IPS-NIHi7 (cell line): ENCODE measurements around the gene RGS9.
"Not testable (repeated sequence)": the region's sequence is repeated elsewhere in the genome, so short reads cannot be mapped to it uniquely, and the experiment has no call there.

Source experiments
- DNase-seq: peaks from one replicate; pipeline ENCODE4 v3.0.0; 2012; ENCODE audit warnings: mixed read lengths; ENCODE audit errors: extremely low spot score

Gene RGS9

GRCh38 chr17:65207448-65207847, 70.3 kb downstream of the RGS9 start:
- not testable (repeated sequence) for DNase-seq

DNA sequence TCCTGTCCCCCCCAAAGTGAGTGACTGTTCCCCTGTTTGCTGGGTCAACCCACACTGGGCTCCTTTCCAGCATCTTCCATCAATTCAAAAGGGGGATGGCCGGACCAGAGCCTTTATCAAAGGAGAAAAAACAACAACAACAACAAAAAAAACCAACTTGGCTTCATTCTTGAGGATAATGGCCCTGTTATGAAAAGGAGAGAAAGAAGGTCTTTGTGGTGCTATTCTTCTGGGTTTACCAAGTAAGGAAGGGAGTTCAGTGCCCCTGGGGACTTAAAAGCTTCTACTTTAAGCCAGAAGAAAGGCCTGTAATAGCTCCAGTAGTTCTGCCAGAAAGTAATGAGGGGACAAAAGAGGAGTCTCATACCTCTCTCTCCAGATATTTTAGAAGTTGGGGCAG, 71.5 kb downstream of the RGS9 start:
- no peak for DNase-seq

DNA sequence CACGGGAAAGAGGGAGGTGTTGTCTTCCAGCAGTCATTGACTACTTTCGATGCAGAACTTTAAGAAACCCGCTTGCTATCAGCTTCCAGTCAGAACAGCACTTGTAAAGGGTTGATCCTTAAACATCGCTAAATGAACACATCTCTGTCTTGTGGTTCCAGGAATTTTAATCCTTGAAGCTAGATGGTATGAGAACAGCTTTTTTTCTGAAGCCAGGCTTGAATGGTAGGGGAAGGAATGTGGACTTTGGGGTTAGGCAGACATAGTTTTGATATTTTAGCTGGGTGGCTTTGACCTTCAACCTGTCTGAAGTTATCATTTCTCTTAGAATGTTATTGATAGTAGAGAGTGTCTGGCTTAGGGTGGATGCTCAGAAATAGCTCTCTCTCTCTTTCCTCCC, 81.1 kb downstream of the RGS9 start:
- no peak for DNase-seq

GRCh38 chr17:65219124-65219523, 82.0 kb downstream of the RGS9 start:
- no peak for DNase-seq

DNA sequence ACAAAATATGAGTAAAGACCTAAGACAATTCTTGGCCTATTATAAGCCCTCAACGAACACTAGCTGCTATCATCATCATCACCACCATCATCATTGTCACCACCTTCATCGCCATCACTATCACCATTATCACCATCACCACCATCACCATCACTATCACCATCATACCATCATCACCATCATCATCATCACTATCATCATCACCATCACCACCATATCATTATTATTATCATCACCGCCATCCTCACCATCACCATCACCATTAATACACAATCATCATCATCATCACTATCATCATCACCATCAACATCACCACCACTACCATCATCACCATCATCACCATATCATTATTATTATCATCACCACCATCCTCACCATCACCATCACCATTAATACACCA, 82.5 kb downstream of the RGS9 start:
- DNase-seq: no peak

GRCh38 chr17:65220732-65221131, 83.6 kb downstream of the RGS9 start:
- peak; percentile 38 for DNase-seq

DNA sequence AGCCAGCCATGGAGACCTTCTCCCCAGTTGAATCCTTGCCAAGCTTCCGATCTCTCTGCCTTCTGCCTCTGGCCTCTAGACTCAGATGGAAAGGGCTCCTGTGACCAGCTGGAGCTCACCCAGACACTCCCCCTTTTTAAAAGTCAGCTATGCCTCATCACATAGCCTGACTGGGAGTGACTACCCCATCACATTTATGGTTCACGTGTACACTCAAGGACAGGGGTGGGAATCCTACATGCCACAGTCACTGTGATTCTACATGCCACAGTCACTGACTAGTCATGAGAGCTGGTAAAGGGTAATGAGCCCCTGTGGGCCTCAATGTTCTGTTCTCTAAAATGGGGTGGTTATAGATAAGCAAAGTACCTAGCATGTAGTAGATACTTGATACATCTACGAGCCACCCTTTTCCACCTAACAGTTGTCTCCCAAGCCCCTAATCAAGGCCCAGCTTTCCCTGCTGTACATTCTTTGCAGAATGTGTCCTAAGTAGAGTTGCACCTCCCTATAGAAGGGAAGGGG, 85.1 kb downstream of the RGS9 start:
- DNase-seq: no peak

DNA sequence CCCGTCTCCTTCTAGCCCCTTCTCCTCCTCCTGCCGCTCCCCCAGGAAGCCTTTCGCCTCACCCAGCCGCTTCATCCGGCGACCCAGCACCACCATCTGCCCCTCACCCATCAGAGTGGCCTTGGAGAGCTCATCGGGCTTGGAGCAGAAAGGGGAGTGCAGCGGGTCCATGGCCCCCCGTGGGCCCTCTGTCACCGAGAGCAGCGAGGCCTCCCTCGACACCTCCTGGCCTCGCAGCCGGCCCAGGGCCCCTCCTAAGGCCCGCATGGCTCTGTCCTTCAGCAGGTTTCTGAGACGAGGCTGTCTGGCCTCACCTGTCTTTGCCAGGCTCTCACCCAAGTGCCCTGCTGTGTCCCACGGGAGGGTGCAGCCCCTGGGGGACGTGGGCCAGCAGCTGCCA, 87.9 kb downstream of the RGS9 start:
- no peak for DNase-seq

DNA sequence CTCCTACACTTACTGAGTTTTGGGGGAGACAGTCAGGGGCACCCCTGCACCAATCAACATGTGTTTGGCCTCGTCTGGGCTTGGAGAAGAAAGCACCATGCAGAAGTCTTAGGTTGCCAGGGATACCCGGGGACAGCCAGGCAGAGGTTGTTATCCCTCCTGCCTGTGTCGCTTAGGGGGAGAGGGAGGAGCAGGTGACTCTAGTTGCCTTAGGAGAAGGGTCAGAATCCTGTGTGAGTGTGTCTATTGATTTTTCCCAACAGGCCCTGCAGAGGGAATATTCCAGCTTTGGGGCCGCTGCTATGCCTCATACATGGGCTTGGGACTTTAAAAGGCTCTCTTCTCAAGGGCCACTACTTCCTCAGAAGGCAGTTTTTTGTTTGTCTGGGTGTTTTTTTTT, 89.1 kb downstream of the RGS9 start:
- DNase-seq: no peak

DNA sequence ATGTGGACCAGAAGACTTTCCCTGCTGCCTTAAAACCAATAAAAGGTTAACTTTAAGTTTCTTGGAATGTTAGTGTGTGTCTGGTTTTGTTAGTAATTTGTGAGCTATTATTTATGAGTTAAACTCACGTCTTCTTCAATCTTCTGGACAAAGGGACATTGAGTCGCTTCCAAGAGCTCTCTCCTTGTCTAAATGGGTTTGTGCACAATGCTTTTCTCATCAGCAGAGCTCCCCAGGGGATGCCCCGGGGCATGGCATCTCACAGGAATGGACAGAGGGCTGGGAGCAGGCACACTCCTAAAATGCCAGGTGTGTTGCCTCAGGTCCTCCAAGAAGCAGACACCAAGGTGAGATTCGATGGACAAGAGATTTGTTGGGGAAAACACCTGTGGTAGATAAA, 90.5 kb downstream of the RGS9 start:
- DNase-seq: no peak

DNA sequence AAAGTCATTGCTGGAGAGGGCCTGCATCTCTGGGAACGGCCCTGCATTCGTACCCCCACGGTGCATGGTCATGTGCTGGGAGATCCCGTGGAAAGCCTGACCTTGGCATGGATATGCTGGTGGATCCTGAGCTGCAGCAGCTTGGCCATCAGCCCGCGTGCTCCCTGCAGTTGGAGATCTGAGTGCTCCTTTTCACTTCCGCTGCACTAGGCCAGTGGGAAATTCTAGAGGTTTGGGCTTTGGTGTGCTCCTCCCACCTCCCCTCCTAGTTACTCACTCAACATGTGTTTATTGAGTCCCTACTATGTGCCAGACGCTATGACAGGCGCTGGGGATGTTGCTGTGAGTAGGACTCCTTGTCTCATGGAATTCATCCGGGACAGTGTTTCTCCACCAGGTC, 91.1 kb downstream of the RGS9 start:
- DNase-seq: no peak

GRCh38 chr17:65228734-65229620, 91.8 kb downstream of the RGS9 start:
- DNase-seq: no peak

DNA sequence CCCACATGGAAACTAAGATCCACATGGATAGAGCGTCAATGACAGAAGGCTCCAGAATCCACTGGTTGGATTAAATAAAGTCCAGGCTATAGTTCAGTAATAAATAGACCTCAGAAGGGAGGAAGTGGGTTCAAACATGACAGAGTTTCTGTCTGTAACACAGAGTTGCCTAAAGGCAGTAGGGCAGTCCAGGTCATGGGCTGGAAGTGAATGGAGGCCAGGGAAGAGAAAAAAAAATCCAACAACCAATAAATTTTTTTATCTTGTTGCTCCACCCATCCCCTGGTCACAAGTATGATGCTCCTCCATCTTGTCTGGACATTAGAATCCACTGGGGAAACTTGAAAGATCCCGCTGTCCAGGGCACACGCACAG, 92.4 kb downstream of the RGS9 start:
- DNase-seq: no peak

GRCh38 chr17:65230040-65230439, 92.9 kb downstream of the RGS9 start:
- DNase-seq: no peak

GRCh38 chr17:65231086-65231485, 93.9 kb downstream of the RGS9 start:
- no peak for DNase-seq

DNA sequence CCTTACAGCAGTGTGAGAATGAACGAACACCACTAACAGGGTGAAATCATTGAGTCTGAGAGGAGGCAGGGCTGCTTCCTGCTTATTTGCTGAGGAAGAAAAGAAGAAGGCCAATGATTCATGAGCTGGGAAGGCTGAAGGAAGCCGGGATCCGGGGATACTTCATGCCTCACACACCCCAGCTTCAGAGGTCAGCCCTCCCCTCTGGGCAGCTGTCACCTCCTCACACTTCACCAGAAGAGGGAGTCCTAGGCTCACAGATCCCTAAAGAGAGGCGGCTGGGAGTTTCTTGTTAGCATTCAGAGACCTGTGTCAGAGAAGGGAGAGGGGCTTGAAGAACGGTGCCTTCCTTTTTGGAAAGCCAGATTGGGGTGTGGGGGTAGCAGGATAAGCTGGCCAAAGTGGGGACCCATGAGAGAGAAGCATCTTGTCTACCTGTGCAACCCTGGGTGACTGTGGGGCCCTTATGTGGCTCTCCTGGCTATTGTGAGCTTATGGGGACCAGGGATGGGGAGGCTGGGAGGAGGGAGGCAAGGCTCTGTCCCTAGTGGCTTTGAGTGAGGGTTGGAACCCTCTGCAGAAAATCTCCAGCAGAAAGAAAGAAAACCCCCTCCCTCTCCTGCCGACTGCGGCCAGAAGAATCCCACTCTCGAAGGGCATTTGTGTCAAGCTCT, 94.6 kb downstream of the RGS9 start:
- DNase-seq: peak; percentile 90

- DNase-seq: no peak
Measured at GRCh38 chr17:65235284-65235683, 98.1 kb downstream of the RGS9 start.

DNA sequence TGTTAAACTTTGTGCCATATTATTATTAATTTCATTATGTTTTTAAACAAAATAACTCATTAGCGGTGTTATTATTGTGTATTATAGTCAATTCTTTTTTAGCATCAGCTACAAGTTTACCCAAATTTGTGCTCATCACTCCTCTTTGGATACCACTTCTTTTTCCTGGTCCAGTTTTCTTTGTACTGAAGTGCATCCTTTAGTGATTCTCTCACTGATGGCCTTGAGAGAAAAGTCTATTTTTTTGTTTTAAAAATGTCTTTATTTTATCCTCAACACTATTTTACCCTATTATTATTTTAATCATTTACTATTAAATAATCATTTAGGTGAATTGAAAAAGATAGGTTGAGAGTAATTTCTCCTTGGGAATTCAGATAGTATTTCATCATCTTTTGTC, 99.2 kb downstream of the RGS9 start:
- no peak for DNase-seq

DNA sequence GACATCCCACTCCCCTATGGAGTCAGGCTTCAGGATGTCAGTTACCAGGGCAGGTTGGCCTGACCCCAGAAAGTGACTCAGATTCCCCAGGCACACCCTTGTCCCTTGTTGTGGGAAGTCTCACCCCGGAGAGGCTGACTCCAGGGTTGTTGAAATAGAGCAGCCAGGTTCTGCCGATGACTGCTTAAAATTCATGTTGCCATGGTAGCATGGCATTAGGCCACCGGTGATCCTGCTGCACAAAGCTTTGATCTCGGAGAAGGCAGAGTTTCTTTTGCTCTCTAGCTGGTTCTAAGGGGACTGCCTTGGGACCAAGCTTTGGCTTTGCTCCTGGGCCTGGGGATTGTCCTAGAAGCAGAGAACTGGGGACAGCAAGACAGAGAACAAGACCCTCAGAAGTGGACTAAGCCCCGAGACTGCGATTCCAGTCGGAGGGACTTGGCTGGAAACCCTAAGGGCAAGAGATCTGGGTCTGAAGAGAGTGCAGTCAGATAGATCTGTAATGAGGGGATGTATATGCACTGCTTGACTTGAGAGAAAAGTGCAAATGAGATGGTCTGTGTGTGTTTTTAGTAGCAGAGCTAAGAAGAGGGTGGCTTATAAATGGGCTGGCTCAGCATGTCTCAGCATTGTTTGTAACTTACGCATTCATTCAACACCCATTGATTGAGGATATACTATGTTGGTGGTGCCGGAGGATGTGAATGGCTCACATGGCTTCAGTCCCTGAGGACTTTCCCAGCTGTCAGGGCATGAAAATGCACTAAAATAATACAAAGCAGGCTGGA, 106.9 kb downstream of the RGS9 start:
- peak; percentile 56 for DNase-seq

DNA sequence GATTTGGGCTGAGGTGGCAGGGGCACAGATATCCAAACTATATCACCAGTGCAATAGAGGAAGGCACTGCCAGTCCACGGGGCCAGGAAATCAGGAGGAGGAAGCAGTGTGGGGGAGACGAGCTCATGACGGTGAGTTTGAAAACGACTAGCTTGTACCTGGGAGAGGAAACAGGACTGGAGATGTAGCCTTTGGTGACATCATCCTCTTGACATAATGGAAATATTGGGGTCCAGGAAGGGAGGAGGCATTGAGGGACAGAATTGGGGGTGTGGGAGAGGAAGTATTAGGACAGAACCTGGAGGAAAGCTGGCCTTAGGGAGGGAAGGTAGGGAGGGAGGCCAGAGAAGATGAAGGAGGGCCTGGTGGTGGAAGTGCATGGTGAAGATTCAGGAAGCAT, 109.1 kb downstream of the RGS9 start:
- no peak for DNase-seq

DNA sequence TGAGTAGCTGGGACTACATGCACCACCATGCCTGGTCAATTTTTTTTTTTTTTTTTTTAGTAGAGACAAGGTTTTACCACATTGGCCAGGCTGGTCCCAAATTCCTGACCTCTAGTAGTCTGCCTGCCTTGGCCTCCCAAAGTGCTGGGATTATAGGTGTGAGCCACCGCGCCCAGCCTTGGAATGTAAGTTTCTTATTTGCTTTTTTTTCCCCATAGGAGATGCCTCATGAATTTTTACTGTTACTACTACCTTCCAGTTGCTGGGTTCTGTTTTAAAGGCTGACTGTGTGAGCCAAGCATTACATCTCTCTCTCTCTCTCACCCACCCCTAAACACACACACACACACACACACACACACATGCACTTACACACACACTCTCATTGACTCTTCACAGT, 112.6 kb downstream of the RGS9 start:
- DNase-seq: no peak

- peak; percentile 66 for DNase-seq
Measured at GRCh38 chr17:65254166-65254565, 117.0 kb downstream of the RGS9 start.
